GM19455 (cell line): ENCODE data around the gene USP12.
"Not testable (repeated sequence)": the region's sequence is repeated elsewhere in the genome, so short reads cannot be mapped to it uniquely, and the experiment has no call there.

Experiments
- ATAC-seq: cut with Tn5 transposase; IDR thresholded peaks from one replicate; pipeline ENCODE4 v1.9.1; 2021; ENCODE audit not compliant: unreplicated experiment

Gene USP12

DNA sequence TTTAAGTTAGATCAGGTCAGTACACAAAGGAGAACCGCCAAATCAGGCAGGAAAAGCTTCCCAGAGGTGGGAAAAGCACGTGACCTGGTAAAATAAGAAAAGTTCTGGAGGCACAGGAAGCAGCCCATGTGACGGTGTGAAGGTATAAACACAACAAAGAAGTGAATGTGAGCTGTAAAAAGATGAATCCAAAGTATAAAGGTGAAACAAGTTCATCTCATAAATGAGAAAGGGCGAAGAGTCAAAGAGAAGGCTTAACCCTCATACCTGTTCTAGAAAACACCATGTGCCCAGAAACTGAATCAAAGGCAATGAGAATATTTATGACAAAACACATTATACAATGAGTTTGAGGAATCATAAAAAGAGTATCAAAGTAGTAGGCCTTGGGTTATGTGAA lies 47.0 kb downstream of the USP12 start:
- ATAC-seq: no peak

DNA sequence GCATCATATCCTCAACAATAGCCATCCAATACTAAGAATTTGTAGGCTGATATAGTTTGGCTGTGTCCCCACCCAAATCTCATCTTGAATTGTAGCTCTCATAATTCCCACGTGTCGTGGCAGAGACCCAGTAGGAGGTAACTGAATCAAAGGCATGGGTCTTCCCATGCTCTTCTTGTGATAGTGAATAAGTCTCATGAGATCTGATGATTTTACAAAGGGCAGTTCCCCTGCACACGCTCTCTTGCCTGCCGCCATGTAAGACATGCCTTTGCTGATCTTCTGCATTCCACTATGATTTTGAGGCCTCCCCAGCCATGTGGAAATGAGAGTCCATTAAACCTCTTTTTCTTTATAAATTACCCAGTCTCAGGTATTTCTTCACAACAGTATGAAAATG lies 48.2 kb downstream of the USP12 start:
- not testable (repeated sequence) for ATAC-seq

DNA sequence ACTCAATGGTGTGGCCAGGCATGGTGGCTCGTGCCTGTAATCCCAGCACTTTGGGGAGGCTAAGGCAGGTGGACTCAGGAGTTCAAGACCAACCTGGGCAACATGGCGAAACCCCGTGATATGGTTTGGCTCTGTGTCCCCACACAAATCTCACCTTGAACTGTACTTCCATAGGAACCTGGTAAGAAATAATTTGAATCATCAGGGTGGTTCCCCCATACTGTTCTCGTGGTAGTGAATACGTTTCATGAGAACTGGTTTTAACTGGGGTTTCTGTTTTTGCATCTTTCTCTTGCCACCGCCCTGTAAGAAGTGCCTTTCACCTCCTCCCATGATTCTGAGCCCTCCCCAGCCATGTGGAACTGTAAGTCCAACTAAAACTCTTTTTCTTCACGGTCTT lies 49.6 kb downstream of the USP12 start:
- ATAC-seq: no peak

DNA sequence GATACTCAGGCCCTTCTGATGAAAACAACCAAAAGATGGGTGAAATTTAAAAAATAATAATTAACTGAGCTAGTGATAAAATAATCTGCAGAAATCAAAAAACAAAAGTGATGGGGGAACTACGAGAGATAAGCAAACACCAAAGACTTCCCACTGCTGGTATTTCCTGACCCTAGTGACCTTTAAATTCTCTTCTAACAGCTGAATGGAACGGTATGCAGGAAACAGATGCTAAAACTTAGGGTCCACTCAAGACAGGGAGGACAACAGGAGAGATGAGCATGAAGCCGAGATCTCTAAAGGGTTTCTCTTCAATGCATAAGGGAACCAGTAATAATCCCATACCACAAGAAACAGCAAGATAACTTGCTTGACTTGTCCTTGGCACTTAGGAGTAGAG lies 50.8 kb downstream of the USP12 start:
- no peak for ATAC-seq

DNA sequence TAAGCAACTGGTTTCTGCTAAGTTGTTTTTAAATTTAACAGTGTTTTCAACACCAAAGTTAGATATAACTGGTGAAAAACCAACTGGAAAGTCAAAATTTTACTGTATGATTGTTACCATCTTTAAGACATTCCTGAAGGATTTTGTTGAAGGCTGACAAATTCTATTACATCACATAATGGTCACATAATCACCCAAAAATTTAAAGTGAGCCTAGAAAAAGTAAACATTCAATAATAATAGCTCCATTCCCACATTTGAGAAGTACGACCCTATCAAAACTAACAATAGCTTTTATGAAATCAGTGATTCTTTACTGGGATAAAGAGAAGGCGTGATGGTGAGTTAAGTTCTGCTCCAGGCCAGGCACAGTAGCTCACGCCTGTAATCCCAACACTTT lies 51.6 kb downstream of the USP12 start:
- no peak for ATAC-seq

DNA sequence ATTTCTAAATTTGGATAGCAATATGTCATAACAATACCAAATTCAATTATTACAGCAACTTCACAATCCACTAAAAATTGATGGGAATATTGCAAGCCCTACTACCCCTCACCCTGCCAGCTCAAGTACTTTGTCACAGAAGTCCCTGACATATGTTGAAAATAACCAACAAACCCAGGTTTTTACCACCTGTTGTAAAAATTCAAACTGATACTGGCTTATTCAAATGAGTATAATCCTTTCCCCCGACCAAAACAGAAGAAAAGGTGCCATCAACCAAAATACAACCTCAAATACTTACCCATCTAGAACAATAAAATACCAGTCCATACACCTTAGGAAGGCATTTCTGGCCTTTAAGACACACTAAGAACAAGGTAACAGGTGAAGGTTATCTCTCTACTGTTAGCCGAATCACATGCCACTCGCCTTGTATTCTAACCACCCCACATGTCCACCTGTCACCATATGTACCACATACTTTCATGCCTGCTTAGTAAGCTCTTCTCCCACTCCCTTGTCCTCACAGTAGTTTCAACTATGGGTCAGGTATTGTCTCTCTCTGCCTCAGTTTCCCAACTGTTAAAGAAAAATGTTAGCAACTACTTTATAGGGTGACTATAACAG lies 53.1 kb downstream of the USP12 start:
- ATAC-seq: no peak

DNA sequence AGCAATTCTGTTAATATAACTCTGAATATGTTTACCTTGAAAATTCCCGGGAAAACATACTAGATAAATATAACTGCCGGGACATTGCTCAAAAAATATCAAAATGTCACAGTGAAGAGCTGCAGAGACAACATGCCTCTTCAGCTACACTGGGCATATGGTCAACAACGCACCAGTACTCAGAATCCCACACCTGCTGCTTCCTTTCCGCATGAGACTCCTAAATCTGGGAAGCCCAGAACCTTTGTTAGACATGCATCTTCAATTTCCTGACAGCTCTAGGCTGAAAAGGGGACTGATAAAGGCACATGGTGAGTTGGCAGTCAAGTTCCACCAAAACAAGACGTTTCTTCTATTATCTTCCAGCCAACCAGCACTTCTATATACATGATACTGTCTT lies 53.7 kb downstream of the USP12 start:
- no peak for ATAC-seq

DNA sequence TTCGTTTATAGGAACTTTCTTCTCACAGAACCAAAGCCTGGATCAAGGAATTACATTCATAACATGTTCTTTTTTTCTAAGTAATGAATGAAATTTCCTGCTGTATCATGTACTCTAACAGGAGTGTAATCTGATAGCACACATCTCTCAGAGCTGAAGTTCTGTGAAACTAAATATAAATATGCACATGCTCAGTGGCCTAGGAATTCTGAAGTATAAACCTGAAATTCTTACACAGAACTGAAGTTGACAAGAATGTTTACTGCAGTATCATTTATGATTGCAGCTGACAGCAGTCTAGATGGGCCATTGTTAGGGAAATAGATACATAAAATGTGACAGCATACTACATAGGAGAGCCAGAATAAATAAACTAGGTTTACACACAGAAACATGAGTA lies 54.5 kb downstream of the USP12 start:
- no peak for ATAC-seq

DNA sequence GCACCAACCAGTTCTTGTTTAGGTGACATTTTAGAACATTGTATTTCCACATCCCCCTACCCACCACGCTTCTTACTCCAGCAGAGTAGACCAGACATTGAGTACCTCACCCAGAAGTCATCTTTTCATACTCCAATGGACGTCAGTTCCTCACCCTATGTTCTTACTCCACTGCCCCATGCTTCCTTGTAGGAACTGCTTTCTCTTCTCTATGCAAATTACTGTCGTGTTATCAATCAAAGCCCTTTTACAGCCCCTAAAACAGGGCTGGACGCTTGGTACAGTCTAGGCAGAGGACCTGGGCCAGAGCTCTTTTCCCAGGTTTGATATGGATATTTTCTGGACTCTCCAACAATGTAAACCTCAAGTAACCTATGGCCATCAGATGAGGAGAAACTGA lies 58.2 kb downstream of the USP12 start:
- ATAC-seq: no peak

DNA sequence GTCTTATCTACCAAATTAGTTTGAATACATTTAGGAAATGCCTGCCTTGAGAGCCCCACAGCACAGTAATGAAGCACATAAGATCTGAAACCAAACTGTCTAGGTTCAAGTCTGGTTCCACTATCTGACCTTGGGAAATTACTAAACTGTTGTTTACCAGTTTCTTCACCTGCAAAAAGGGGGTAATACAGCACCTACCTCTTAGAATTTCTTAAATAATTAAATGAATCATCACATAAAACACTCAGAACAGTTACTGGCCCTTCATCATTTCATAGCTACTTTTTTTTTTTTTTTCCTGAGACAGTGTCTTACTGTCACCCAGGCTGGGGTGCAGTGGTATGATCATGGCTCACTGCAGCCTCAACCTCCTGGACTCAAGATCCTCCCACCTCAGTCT lies 59.6 kb downstream of the USP12 start:
- ATAC-seq: no peak

DNA sequence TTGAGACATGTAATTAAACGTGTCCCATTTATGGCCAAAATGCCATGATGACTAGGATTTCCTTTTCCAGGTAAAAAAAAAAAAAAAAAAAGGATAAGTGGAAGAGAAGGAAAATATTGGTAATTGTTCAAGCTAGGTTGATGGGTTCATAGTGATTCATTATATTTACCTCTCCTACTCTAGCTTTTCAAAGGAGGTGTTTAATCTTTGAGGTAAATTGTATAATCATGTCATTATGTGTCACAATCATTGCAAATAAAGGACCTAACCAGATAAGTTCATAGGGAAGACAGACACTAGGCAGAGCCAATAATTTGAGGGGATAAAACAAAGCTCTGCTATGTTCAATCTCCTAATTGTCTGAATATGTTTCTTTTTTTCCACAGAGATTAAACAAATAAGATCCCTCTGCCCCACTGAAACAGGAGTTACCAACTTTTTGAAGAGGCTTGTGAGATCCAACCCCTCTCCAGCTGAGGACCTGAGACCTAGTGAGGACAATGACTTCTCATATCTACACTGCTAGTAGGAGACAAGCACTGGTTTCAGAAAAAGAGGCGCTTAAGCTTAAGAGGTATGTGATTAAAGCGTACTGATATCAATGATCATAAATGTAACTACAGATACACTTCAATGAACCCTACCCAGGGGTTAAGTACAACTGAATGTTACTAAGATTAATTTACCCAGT lies 61.4 kb downstream of the USP12 start:
- no peak for ATAC-seq

DNA sequence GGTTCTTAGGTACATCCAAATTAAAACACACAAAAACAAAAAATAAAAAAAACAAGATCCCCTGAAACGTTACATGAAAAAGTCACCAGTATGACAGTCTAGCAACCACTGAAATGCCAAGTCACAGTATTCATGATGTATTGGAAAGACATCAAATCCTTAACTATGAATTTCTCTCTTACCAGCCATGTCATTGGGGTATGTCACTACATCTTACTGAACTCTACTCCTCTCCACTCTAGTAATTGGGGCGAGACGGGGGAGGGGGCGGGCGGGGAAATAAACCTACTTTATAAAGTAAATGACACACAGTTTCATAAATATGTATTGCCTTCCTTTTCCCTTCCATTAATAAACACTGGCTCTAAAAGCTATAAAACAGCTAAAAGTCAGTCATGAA lies 65.5 kb downstream of the USP12 start:
- ATAC-seq: no peak

DNA sequence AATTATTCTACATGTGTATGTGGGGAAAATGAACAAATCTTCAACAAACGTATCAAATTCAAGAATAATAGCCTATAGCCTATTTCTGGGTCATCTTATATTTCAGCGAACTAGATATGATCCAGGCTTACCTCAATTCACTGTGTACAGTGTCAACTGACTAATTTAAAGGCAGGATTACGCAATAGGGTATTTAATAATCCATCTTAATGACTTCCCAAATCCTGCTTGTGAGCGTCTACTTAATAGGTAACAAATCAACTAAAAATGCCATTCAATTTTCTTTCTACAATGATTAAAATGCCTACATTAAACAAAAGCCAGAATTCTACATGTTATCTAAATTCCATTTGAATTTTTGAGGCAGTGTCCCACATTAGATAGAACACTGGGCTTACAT lies 67.0 kb downstream of the USP12 start:
- no peak for ATAC-seq

DNA sequence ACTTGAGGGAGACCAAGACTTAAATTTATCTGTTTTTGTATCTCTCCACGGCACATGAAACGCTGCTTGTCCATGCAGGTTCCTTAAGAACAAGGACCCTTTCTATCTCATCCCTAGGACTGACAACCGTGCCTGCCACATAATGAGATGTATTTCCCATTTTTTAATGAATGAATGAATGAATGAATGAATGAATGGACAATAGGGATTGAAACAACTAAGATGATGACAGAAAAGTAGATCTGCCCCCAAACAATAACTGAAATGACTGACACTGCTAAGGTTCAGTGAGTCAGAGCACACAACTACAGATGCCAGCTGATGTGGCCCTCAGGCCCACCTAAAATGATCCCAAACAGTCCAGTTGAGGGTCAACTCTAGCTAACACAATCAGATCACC lies 69.8 kb downstream of the USP12 start:
- no peak for ATAC-seq

DNA sequence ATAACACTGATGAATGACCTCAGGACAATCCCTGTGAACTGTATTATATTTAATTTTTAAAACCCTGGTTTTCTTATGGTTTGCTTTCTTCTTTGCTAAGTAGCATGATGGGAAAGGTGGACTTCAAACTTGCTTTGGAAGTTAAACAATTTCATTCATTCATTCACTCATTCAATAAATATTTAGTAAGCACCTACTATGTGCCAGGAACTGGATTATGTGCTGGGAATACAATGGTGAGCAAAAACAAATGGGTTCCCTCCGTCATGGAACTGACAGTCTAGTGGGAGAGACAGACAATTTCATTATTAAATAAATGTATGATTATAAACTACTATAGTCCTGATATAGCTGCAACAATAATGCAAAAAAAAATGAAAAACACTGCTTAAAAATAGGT lies 70.3 kb downstream of the USP12 start:
- ATAC-seq: no peak

DNA sequence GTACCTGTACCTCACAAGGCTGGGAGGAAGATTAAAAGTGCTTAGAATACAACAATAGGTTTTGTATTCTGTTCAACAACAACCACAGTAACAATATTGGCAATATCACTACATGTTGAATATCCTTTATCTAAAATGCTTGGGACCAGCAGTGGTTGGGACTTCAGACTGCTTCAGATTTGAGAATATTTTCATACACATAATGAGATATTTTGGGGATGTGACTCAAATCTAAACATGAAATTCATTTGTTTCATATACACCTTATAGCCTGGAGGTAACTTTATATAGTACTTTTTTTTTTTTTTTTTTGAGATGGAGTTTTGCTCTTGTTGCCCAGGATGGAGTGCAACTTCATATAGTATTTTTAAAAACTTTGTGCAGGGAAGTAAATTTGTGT lies 73.9 kb downstream of the USP12 start:
- no peak for ATAC-seq

DNA sequence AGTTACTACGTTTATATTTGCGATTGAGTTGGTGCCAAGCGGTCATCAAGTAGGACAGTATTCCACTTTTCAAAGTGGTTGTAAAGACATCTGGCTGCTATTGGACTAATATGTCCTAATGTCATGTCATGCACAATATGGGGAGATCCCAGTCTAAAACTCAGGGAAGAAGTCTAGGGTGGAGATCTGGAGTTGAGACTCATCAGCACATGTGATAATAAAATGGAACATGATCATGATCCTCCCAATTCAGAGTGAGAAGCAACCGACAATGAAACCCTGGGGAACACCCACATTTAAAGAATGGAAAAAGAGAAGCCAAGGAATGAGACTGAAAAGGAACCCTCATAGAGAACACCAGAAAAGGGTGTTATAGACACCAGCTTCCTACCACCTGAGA lies 80.2 kb downstream of the USP12 start:
- no peak for ATAC-seq

DNA sequence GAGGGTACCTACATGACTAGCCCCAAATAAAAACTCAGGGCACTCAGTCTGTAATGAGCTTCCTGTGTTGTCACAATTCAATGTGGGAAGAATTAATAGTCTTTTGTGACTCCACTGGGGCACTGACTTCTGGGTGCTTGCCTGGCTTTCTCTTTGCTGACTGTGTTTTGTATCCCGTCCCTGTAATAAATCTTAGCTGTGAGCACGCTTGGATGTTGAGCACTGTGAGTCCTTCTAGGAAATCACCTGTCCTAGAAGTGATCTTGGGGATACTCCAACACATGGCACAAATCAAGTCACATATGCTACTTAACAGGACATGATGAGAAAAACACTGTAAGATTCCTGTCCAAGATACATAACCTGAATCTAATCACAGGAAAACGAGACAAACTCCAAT lies 83.0 kb downstream of the USP12 start:
- no peak for ATAC-seq

DNA sequence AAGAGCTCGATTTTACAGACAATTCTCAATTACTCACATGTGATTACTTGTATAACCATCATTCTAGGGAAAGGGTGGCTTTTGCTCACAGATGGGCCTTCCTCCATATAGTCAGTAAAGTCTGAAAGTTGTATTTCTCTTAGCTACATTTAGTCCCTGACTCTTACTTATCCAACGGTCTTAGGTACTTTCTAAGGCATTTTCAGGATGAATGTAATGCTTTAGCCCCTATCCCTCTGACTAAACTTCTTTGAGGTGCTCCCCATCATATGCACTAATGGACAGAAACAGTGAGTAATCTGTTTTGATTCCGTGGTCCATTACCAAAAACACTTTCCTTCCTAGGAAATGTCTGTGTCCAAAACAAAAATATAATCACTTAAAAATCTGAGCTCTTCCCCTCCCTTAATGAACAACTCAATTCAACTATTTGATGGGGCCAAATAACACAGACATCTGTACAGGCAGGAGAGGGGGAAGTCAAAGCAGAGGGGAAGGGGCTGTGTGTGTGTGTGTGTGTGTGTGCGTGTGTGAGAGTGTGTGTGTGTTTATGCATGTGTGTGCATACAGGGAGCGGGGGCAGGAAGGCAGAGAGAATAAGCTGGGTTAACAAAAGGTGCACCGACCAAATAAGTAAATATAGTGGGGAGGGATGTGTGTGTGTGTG lies 84.9 kb downstream of the USP12 start:
- ATAC-seq: no peak

DNA sequence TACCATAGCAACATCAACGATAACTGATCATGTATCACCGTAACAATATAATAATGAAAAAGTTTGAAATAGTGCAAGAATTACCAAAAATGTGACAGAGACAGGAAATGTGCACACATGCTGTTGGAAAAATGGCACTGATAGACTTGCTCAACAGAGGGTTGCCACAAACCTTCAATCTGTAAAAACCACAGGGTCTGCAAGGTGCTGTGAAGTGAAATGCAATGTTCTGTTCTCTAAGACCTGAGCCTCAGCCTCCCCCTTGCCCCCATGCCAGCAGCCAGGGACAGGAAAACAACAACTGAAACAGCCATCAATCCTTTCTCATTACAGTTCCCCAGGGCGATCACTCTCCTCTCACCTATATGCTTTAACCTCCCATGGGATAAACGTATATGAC lies 88.4 kb downstream of the USP12 start:
- no peak for ATAC-seq

DNA sequence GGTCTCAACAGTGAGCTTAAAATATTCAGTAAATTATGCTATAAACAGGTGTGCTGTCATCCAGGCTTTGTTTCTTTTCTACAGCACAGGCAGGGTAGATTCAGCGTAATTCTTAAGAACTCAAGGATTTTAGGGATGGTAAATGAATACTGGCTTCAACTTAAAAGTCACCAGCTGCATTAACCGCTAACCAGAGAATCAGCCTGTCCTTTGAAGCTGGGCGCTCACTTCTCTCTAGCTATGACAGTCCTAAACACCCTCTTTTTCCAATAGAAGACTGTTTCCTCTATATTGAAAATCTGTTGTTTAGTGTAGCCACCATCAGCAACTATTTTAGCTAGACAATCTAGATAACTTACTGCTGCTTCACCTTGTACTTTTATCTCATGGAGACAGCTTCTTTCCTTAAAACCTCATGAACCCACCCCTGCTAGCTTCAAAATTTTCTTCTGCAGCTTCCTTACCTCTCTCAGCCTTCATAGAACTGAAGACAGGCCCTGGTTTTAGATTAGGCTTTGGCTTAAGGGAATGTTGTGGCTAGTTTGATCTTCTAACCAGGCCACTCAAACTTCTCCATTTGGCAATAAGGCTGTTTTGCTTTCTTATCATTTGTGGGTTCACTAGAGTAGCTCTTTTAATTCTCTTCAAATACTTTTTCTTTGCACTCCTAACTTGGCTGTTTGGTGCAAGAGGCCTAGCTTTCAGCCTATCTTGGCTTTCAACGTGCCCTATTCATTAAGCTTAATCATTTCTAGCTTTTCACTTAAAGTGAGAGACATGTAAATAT lies 89.5 kb downstream of the USP12 start:
- ATAC-seq: no peak
